ENCODE data around the gene PCNX4. TPM values are rescaled to one million over a fixed set of nuclear protein-coding genes. Genes with fewer than 3 reads are reported as not detected.

Gene PCNX4
- total RNA-seq, 1 donor: 101 TPM

GRCh38 chr14:60164404-60164711 is 72.6 kb downstream of the PCNX4 start:
- Histone ChIP-seq H3K79me2 (ENCODE audit: insufficient read depth, low read length) (peaks cover 18% of the 10 kb centered on the region), H2AFZ (ENCODE audit: low read length) (peak overlapping the region; percentile 90), H3K4me2 (ENCODE audit: insufficient read depth, low read length) (peak overlapping the region; percentile 88), H3K9me3 (ENCODE audit: low read depth, low read length) (no peaks in the 10 kb centered on the region), H3K4me1 (ENCODE audit: insufficient read depth, low read length) (peaks cover 9% of the 10 kb centered on the region), H3K27me3 (ENCODE audit: insufficient read depth, low read length) (no peaks in the 10 kb centered on the region), H3K4me3 (ENCODE audit: insufficient read depth, low read length) (peak overlapping the region; percentile 86), H3K36me3 (ENCODE audit: insufficient read depth, low read length) (no peaks in the 10 kb centered on the region), H3K27ac (ENCODE audit: low read depth, low read length) (peak overlapping the region; percentile 54), H4K20me1 (ENCODE audit: insufficient read depth, low read length) (no peaks in the 10 kb centered on the region)
- TF ChIP-seq, protein P1, sequence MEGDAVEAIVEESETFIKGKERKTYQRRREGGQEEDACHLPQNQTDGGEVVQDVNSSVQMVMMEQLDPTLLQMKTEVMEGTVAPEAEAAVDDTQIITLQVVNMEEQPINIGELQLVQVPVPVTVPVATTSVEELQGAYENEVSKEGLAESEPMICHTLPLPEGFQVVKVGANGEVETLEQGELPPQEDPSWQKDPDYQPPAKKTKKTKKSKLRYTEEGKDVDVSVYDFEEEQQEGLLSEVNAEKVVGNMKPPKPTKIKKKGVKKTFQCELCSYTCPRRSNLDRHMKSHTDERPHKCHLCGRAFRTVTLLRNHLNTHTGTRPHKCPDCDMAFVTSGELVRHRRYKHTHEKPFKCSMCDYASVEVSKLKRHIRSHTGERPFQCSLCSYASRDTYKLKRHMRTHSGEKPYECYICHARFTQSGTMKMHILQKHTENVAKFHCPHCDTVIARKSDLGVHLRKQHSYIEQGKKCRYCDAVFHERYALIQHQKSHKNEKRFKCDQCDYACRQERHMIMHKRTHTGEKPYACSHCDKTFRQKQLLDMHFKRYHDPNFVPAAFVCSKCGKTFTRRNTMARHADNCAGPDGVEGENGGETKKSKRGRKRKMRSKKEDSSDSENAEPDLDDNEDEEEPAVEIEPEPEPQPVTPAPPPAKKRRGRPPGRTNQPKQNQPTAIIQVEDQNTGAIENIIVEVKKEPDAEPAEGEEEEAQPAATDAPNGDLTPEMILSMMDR (IDR thresholded peaks at IDR 0.05; ENCODE audit: extremely low read depth, low read depth, low read length): no peak
- no peak for DNase-seq (ENCODE audit: insufficient read length, low spot score, missing footprints)

DNA sequence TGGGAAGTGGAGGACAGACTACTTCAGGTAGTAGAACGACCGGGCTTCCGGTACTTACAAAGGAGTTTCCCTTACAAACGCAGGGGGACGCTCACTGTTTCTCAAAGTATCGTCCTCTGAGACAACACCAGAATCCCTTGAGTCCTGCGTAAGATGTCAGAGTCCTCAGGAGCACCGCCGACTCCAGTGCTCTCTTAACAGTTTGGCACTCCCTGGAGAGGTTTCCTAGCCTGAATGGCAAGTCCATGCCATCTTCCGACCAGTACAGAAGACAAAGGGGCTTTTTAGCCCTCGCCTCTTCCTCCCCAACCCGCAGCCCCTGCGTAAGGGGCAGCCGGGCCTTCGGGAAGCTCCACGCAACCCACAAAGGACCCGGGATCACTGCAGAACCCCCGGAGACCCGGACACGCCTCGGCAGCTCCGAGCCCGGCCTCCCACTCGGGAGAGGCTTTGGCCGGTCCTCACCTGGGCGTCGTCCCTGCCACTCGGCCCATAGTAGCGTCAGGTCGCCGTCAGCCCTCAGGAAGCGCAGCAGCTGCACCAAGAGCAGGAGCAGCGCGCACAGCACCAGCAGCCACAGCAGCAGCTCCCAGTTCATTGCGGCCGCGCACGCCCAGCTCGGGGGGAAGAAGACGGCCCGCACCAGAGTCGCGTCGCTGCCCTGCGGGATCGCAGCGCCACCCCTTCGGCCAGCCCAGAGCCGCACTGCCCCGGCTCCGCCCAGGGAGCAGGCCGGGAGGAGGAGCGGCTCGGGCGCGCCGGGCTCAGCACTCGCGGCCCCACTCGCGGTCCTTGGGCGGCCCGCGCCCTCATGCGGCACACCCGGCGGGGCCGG is 73.2 kb downstream of the PCNX4 start, which contains the start of gene DHRS7:
Gene DHRS7 (minus strand): TSS at position 687 of the 835 bp plus-strand sequence. CDS start 89 bp downstream, at position 598.
- H3K4me3 ChIP-seq (ENCODE audit: insufficient read depth, low read length): peak within 1 kb of the TSS; percentile 86
- no peaks in the 10 kb centered on the region for H3K36me3 ChIP-seq (ENCODE audit: insufficient read depth, low read length)
- H2AFZ ChIP-seq (ENCODE audit: low read length): peak within 1 kb of the TSS; percentile 90
- DNase-seq (ENCODE audit: insufficient read length, low spot score, missing footprints): peak; percentile 96
- TF ChIP-seq, protein P1 (IDR thresholded peaks at IDR 0.05; ENCODE audit: extremely low read depth, low read depth, low read length): peak; percentile 49
- peaks cover 18% of the 10 kb centered on the region for H3K79me2 ChIP-seq (ENCODE audit: insufficient read depth, low read length)
- H3K9me3 ChIP-seq (ENCODE audit: low read depth, low read length): no peaks in the 10 kb centered on the region
- no peaks in the 10 kb centered on the region for H3K27me3 ChIP-seq (ENCODE audit: insufficient read depth, low read length)
- H4K20me1 ChIP-seq (ENCODE audit: insufficient read depth, low read length): no peaks in the 10 kb centered on the region
- H3K27ac ChIP-seq (ENCODE audit: low read depth, low read length): peak within 1 kb of the TSS; percentile 54
- H3K4me1 ChIP-seq (ENCODE audit: insufficient read depth, low read length): peaks cover 9% of the 10 kb centered on the region
- peak within 1 kb of the TSS; percentile 88 for H3K4me2 ChIP-seq (ENCODE audit: insufficient read depth, low read length)

DNA sequence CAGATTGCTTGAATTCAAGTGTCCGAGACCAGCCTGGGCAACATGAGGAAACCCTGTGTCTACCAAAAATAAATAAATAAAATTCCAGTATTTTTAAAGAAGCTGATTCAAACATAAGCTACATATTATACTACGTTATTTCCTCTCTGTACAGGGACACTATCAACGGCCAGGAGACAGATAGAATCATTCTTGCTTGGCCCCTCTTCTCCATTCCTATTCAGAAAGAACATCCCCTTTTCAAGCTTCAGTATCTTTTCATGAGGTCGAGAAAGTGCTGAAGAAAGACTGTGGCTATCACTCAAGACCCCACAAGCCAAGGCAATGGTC is 73.8 kb downstream of the PCNX4 start:
- DNase-seq (ENCODE audit: insufficient read length, low spot score, missing footprints): no peak
- TF ChIP-seq, protein P1 (IDR thresholded peaks at IDR 0.05; ENCODE audit: extremely low read depth, low read depth, low read length): no peak

DNA sequence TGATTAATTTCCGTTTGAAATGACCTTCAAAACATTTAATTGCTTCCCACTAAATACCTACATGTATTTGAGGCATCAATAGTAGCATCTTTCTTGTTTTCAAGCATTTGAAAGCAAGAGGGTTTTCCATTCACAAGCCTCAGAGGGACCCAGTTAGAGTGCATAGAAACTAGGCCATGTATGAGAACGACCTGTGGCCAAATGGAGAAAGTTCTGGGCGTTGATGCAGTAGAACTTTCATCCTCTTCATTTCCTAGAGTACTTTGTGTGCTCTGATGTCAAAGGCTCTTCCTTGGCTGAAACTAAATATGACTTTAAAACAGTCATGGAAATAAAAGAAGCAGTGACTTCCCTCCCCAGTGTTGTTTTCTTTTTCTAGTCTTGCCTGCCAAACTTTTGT is 74.4 kb downstream of the PCNX4 start:
- H2AFZ ChIP-seq (ENCODE audit: low read length): peak overlapping the region; percentile 49
- H3K27me3 ChIP-seq (ENCODE audit: insufficient read depth, low read length): no peaks in the 10 kb centered on the region
- H4K20me1 ChIP-seq (ENCODE audit: insufficient read depth, low read length): no peaks in the 10 kb centered on the region
- no peak overlapping the region for H3K27ac ChIP-seq (ENCODE audit: low read depth, low read length)
- H3K4me2 ChIP-seq (ENCODE audit: insufficient read depth, low read length): no peak overlapping the region
- peaks cover 15% of the 10 kb centered on the region for H3K79me2 ChIP-seq (ENCODE audit: insufficient read depth, low read length)
- DNase-seq (ENCODE audit: insufficient read length, low spot score, missing footprints): no peak
- H3K36me3 ChIP-seq (ENCODE audit: insufficient read depth, low read length): no peaks in the 10 kb centered on the region
- H3K9me3 ChIP-seq (ENCODE audit: low read depth, low read length): no peaks in the 10 kb centered on the region
- H3K4me1 ChIP-seq (ENCODE audit: insufficient read depth, low read length): peaks cover 9% of the 10 kb centered on the region
- no peak overlapping the region for H3K4me3 ChIP-seq (ENCODE audit: insufficient read depth, low read length)
- TF ChIP-seq, protein P1 (IDR thresholded peaks at IDR 0.05; ENCODE audit: extremely low read depth, low read depth, low read length): no peak

More for the DNA sequence above, 73.8 kb downstream of the PCNX4 start:
- Histone ChIP-seq H3K4me3 (ENCODE audit: insufficient read depth, low read length) (peak overlapping the region; percentile 86), H3K36me3 (ENCODE audit: insufficient read depth, low read length) (no peaks in the 10 kb centered on the region), H3K4me1 (ENCODE audit: insufficient read depth, low read length) (peaks cover 9% of the 10 kb centered on the region), H4K20me1 (ENCODE audit: insufficient read depth, low read length) (no peaks in the 10 kb centered on the region), H3K9me3 (ENCODE audit: low read depth, low read length) (no peaks in the 10 kb centered on the region), H2AFZ (ENCODE audit: low read length) (peak overlapping the region; percentile 49), H3K27ac (ENCODE audit: low read depth, low read length) (no peak overlapping the region), H3K79me2 (ENCODE audit: insufficient read depth, low read length) (peaks cover 18% of the 10 kb centered on the region), H3K4me2 (ENCODE audit: insufficient read depth, low read length) (peak overlapping the region; percentile 88), H3K27me3 (ENCODE audit: insufficient read depth, low read length) (no peaks in the 10 kb centered on the region)

Measured in osteoblast (primary cell).